Astrocyte of the cerebellum (primary cell): Measurements from ENCODE around the gene LIPT2.

Experiments
- DNase-seq: peaks from one replicate; pipeline ENCODE4 v3.0.0-alpha.2; 2011; ENCODE audit warnings: low read depth
- H3K4me3 ChIP-seq: 2 replicates; pipeline ENCODE4 v1.5.1; 2011; ENCODE audit warnings: mild to moderate bottlenecking, low read depth, low read length, moderate library complexity
- CTCF ChIP-seq: IDR thresholded peaks from 2 replicates; pipeline ENCODE4 v1.5.1; 2012; ENCODE audit warnings: low read length, low read depth, moderate library complexity, mild to moderate bottlenecking; ENCODE audit errors: missing control alignments
- in situ Hi-C: cut with HindIII; loops from 2 replicates; pipeline ENCODE4 v1.10.0; 2017; ENCODE audit warnings: low sequenced_read_pairs

LIPT2 gene

DNA sequence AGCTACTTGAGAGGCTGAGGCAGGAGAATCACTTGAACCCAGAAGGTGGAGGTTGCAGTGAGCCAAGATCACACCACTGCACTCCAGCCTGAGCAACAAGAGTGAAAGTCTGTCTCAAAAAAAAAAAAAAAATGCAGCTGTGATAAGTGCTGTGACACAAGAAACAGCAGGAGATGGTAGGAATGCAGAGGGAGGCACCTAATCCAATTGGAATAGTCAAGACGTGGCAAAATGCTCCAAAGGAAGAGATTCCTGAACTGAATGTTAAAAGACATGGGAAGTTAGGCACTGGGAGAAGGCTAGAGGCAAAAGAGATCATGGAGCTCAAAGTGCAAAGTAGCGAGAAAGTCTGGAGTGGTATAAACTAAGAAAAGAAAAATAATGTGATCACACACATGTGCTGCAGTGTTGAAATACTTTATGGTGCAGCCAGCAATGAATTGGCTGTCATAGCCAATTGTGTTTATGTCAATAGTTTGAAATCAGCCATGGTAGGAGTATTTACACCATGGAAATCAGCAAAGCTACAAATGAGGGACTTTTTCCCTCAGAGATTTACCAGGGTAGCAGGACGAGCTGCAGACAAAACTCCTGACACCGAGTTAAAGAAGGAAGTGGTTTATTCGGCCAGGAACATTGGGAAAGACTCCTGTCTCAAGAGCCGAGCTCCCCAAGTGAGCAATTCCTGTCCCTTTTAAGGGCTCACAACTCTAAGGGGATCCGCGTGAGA lies 40.9 kb upstream of the LIPT2 start:
- no peak for DNase-seq
- H3K4me3 ChIP-seq, result no peak overlapping the region
- no peak for TF ChIP-seq CTCF
- in situ Hi-C loops, result no loop called here

- TF ChIP-seq CTCF, result no peak
- in situ Hi-C loops, result no loop called here
- DNase-seq, result no peak
- H3K4me3 ChIP-seq, result no peak overlapping the region
These were observed 39.9 kb upstream of the LIPT2 start for GRCh38 chr11:74533421-74533820.

GRCh38 chr11:74532501-74533246 lies 39.1 kb upstream of the LIPT2 start:
- no peak overlapping the region for H3K4me3 ChIP-seq
- in situ Hi-C loops, result no loop called here
- no peak for TF ChIP-seq CTCF
- DNase-seq, result no peak

GRCh38 chr11:74524978-74525377 lies 31.5 kb upstream of the LIPT2 start:
- no peak overlapping the region for H3K4me3 ChIP-seq
- TF ChIP-seq CTCF, result no peak
- no peak for DNase-seq
- in situ Hi-C loops, result no loop called here

- in situ Hi-C loops, result no loop called here
- TF ChIP-seq CTCF, result no peak
- no peak overlapping the region for H3K4me3 ChIP-seq
- DNase-seq, result no peak
These were observed 31.0 kb upstream of the LIPT2 start for GRCh38 chr11:74524501-74524900.

DNA sequence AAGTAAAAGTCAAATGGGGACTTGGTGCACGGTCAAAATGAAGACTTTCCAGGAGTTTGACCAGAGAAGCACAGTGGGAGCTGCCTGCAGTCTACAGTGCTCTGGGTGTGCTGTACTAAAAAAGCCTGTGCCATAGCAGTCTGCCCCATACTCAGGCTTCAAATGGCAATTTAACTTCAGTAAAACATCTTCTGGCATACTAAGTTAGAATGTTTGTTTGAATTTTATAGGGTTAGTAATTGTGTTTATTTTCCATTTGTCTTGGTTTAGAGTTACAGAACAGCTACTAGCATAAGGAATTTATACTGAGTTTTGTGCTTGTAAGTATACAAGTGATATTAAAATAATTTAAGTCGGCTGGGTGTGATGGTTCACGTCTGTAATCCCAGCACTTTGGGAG lies 29.3 kb upstream of the LIPT2 start:
- TF ChIP-seq CTCF, result no peak
- H3K4me3 ChIP-seq, result no peak overlapping the region

More for the DNA sequence above, 29.3 kb upstream of the LIPT2 start:
- in situ Hi-C loops, result no loop called here
- no peak for DNase-seq
